Stimulated activated CD4-positive, alpha-beta T cell treated with anti-CD3 and anti-CD28 coated beads, TNF-alpha, amount 100 ng/mL, for 1 hour (primary cell): Measurements from ENCODE around the gene TMEM39B.
"Not testable (repeated sequence)": the region's sequence is repeated elsewhere in the genome, so short reads cannot be mapped to it uniquely, and the experiment has no call there.

Source experiments
- DNase-seq, 3 donors: peaks; one replicate each; pipeline ENCODE4 v3.0.0-alpha.2; 2020; ENCODE audit warnings: low read depth in 3 of 3, low spot score in 1 of 3

The TMEM39B gene

GRCh38 chr1:32111789-32112188, 39.0 kb downstream of the TMEM39B start:
- DNase-seq, result no peak

GRCh38 chr1:32112806-32113375, 40.2 kb downstream of the TMEM39B start:
- DNase-seq, result no peak

- not testable (repeated sequence) for DNase-seq
These were observed 40.7 kb downstream of the TMEM39B start for GRCh38 chr1:32113436-32113835.

GRCh38 chr1:32114420-32114819, 41.7 kb downstream of the TMEM39B start:
- DNase-seq, result no peak

GRCh38 chr1:32115496-32115895, 42.8 kb downstream of the TMEM39B start:
- no peak for DNase-seq

- no peak for DNase-seq
These were observed 43.8 kb downstream of the TMEM39B start for GRCh38 chr1:32116531-32116930.

- no peak for DNase-seq
These were observed 49.4 kb downstream of the TMEM39B start for GRCh38 chr1:32122151-32122550.

- not testable (repeated sequence) for DNase-seq
These were observed 50.6 kb downstream of the TMEM39B start for GRCh38 chr1:32123361-32123760.

GRCh38 chr1:32125313-32125712, 52.6 kb downstream of the TMEM39B start:
- DNase-seq, result no peak

GRCh38 chr1:32126770-32127169, 54.0 kb downstream of the TMEM39B start:
- DNase-seq, result no peak

- DNase-seq, result no peak
These were observed 54.9 kb downstream of the TMEM39B start for GRCh38 chr1:32127409-32128198.

- DNase-seq, result no peak
These were observed 55.7 kb downstream of the TMEM39B start for GRCh38 chr1:32128479-32128878.

- no peak for DNase-seq
These were observed 56.2 kb downstream of the TMEM39B start for GRCh38 chr1:32128964-32129363.

GRCh38 chr1:32133950-32134280, 61.2 kb downstream of the TMEM39B start:
- DNase-seq, result not testable (repeated sequence)

GRCh38 chr1:32137111-32137510, 64.4 kb downstream of the TMEM39B start:
- no peak for DNase-seq

GRCh38 chr1:32138965-32139364, 66.2 kb downstream of the TMEM39B start:
- no peak for DNase-seq

- DNase-seq, result no peak
These were observed 69.9 kb downstream of the TMEM39B start for GRCh38 chr1:32142446-32143301.

- DNase-seq, result not testable (repeated sequence)
These were observed 70.6 kb downstream of the TMEM39B start for GRCh38 chr1:32143302-32143695.

GRCh38 chr1:32144033-32144432, 71.3 kb downstream of the TMEM39B start:
- no peak for DNase-seq

- not testable (repeated sequence) for DNase-seq
These were observed 75.1 kb downstream of the TMEM39B start for GRCh38 chr1:32147799-32148198.

- DNase-seq, result no peak
These were observed 78.1 kb downstream of the TMEM39B start for GRCh38 chr1:32150847-32151246.

GRCh38 chr1:32151319-32151787, 78.6 kb downstream of the TMEM39B start:
- DNase-seq, result no peak
